Raji (cell line): Measurements from ENCODE around the gene LCP1.

Experiments used
- POLR2A ChIP-seq: IDR thresholded peaks from 2 replicates; pipeline ENCODE4 v1.6.1; 2011; ENCODE audit warnings: low read depth, low read length, control low read depth; ENCODE audit not compliant: insufficient read depth

The LCP1 gene

GRCh38 chr13:46149272-46150133 is 32.5 kb downstream of the LCP1 start:
- TF ChIP-seq POLR2A = no peak

DNA sequence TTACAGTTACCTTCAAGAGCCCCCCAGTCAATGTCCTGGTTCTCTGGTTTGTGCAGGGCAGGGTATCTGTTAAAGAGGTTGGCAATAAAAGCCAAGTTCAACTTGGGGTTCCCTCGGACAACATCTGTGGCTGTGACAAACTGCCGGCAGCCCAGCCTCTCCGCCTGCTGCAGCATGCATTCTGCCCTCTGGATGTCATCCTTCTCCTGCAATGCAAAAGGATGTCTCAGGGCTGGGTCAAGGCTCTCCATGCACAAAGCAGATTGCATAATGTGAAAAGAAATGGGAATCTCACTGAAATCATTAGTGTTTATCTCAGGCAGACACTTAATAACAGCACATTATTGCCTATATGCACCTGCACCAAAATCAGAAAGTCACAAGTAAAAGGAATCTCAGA is 35.1 kb downstream of the LCP1 start:
- no peak for TF ChIP-seq POLR2A

DNA sequence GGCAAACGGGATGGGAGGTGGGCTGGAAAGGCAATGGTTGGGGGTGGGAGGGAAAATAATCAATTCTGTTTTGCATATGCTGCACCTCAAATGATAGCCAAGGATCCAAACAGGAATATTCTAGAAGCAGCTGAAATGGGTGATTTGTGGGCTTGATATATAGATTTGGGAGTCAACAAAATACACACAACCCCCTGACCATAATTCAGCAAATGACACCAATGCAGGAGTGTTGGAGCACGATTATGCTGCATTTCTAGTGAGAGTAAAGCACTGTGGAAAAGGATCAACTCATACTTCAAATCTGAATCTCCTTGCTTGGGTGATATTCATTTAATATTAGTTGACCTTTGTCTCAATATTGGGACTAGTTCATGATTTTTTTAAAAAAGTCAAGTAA is 36.0 kb downstream of the LCP1 start:
- TF ChIP-seq POLR2A = no peak

GRCh38 chr13:46145135-46145534 is 36.8 kb downstream of the LCP1 start:
- TF ChIP-seq POLR2A = no peak

DNA sequence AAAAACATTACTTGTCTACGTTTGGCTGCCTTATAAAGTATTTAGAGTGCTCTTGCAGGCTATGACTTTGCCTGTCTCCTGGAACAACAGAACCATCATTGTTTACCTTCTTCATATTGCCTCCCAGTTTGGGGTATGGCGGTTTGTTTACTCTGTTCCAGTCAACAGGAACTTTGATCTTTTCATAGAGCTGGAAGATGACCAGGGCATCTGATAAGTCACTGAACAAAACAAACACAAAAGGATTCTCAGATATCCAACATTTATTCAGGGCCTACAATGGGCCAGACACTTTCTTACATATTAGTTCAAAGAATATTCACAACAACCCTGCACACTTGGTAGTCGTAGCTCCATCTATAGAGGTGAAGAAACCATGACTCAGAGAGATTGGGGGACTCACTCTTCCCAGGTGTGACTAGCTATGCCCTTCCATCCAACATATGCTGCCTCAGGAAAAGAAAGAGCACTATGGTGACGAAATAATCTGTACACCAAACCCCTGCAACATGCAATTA is 38.7 kb downstream of the LCP1 start:
- TF ChIP-seq POLR2A = no peak

DNA sequence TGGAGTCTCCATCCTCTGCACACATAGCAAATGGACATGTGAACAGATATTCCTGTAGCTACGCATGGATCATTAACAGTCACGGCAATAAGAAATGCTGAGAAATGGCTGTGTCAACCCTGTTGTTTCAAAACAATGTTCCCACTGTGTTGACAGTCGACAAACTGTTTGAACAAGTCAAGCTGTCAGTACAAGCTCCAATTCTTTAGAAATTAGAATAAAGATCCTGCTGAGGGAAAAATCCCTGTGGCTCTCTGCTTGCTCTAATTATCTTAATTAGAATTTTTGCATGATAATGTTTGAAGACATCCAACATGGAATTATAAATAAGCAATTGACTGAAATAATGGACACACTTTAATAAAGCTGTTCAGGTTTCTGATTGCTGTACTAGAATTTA is 39.2 kb downstream of the LCP1 start:
- no peak for TF ChIP-seq POLR2A

- no peak for TF ChIP-seq POLR2A
Observed at GRCh38 chr13:46140044-46140443, 41.9 kb downstream of the LCP1 start.

- no peak for TF ChIP-seq POLR2A
Observed at GRCh38 chr13:46137627-46138317, 44.2 kb downstream of the LCP1 start.

DNA sequence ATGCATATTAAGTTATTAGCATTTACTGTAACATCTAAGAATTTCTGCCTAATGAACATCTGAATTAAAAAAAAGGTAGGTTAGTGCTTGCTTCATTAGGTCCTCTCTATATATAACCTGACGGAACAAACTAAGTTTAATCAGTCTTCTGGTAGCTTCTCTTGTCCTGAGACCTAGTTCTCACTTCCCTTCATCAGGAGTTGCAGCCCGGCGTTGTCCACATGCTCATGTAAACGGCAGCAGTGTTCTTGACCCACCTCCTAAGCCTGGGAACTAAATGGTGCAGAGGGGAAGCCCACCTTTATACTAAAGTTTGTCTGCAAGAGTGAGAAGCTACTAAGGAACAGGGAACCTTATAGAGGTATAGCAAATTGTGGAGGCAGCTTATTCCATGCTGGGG is 45.3 kb downstream of the LCP1 start:
- no peak for TF ChIP-seq POLR2A

DNA sequence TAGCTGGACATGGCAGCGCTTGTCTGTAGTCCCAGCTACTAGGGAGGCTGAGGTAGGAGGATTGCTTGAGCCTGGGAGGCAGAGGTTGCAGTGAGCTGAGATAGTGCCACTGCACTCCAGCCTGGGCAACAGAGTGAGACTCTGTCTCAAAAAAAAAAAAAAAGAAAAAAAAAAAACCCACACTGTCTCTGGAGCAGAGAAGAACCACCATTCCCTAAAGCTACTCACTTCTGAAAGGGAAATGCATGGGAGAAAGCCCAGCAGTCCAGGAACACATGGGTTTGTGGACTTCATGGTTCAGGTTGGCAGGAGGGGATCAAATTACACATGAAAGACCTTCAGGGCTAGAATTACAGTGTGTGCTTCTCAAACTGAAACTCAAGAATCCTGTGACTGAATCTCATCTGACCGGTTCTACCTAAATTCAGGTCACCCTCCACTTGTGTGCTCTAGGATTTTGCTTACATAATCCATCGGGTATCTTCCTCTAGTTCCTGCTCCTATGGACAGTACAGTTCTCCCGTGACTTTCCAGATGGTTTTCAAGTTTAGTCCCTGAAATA is 46.9 kb downstream of the LCP1 start:
- no peak for TF ChIP-seq POLR2A

DNA sequence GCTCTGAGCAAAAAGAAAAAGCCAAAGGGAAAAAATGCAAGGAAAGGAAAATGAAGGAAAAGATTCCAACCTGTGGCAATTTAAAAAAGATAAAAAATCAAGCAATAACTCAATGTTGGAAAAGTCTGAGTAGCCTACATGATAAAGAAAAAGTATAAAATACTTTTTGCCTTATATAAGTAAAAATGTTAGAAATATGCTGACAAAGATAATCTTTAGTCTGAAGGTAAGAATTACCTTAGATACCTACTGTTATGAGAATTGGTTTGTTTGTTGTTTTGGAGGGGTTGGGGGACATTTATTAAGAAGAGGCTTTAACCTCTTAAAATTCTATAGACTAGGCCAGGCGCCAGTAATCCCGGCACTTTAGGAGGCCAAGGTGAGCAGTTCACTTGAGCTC is 47.5 kb downstream of the LCP1 start:
- TF ChIP-seq POLR2A = no peak

GRCh38 chr13:46132109-46132508 is 49.9 kb downstream of the LCP1 start:
- no peak for TF ChIP-seq POLR2A

- no peak for TF ChIP-seq POLR2A
Observed at GRCh38 chr13:46131705-46132104, 50.3 kb downstream of the LCP1 start.

DNA sequence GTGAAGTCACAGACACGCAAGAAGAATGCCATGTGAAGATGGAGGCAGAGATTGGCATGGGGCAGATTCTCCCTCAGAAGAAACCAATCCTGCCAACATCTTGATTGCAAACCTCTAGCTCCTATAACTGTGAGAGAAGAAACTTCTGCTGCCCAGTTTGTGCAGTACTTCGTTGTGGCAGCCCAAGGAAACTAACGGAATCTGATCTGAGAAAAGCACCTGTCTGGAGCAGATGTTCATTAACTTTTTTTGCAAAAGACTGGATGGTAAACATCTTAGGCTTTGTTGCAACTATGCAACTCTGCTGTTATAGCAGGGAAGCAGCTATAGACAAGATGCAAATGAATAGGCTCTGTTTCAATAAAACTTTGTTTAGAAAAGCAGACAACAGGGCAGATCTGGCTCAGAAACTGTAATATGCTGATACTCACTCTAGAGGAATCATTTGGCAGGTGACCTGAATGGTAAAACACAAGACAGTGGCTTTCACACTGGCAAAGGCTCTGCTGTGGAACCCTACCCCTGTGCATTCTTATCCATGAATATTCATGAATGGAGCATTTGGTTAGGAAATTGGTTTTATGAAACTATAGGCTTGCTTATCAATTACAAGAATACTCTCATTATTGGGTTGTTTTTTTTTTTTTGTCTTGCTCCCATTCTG is 51.9 kb downstream of the LCP1 start:
- TF ChIP-seq POLR2A = no peak

- no peak for TF ChIP-seq POLR2A
Observed at GRCh38 chr13:46129124-46129523, 52.9 kb downstream of the LCP1 start.

- TF ChIP-seq POLR2A = no peak
Observed at GRCh38 chr13:46127358-46128023, 54.5 kb downstream of the LCP1 start.
